SK-N-SH treated with all-trans-retinoic acid at 6 μM for 48 hours (cell line): ENCODE measurements around the gene POLG2.
A peak's percentile ranks its signal among the peaks of the same experiment; 100 is the strongest.

Source experiments
- ATAC-seq: fragments of 200-7000 bp; cut with Tn5 transposase; 3 replicates; pipeline ENCODE4 v1.9.1; 2020; ENCODE audit warnings: mild to moderate bottlenecking, moderate library complexity
- ARNTL ChIP-seq: fragments of 450-650 bp; formaldehyde crosslinking; IDR thresholded peaks from 2 replicates; pipeline ENCODE4 v1.5.0; 2020; ENCODE audit warnings: low read depth, mild to moderate bottlenecking, moderate library complexity, borderline replicate concordance
- BACH2 ChIP-seq: fragments of 250-450 bp; sonication (Bioruptor Pico); IDR thresholded peaks from 2 replicates; pipeline ENCODE4 v1.9.0; 2021; ENCODE audit warnings: mild to moderate bottlenecking, borderline replicate concordance
- CREB5 ChIP-seq: fragments of 250-450 bp; sonication (Bioruptor Pico); IDR thresholded peaks from 2 replicates; pipeline ENCODE4 v1.5.1; 2020; ENCODE audit warnings: low read depth, mild to moderate bottlenecking, moderate library complexity
- CSDC2 ChIP-seq: fragments of 250-450 bp; sonication (Bioruptor Pico); IDR thresholded peaks from 2 replicates; pipeline ENCODE4 v1.5.0; 2020; ENCODE audit warnings: mild to moderate bottlenecking, moderate library complexity
- CSRNP3 ChIP-seq: fragments of 250-450 bp; sonication (Bioruptor Pico); IDR thresholded peaks from 2 replicates; pipeline ENCODE4 v1.5.1; 2021; ENCODE audit warnings: mild to moderate bottlenecking, moderate library complexity
- ESRRG ChIP-seq: fragments of 250-450 bp; sonication (Bioruptor Pico); IDR thresholded peaks from 2 replicates; pipeline ENCODE4 v1.6.1; 2021; ENCODE audit warnings: mild to moderate bottlenecking
- GLIS3 ChIP-seq: fragments of 250-450 bp; sonication (Bioruptor Pico); IDR thresholded peaks from 2 replicates; pipeline ENCODE4 v1.5.0; 2020; ENCODE audit warnings: mild to moderate bottlenecking, moderate library complexity
- ISL1 ChIP-seq: fragments of 250-450 bp; sonication (Bioruptor Pico); IDR thresholded peaks from 2 replicates; pipeline ENCODE4 v2.1.2; 2022; ENCODE audit warnings: mild to moderate bottlenecking, moderate library complexity
- OSR1 ChIP-seq: fragments of 250-450 bp; sonication (Bioruptor Pico); IDR thresholded peaks from 2 replicates; pipeline ENCODE4 v1.8.0; 2022; ENCODE audit warnings: moderate library complexity, mild to moderate bottlenecking, inconsistent platforms
- PATZ1 ChIP-seq: fragments of 250-450 bp; sonication (Bioruptor Pico); IDR thresholded peaks from 2 replicates; pipeline ENCODE4 v1.8.0; 2020; ENCODE audit warnings: mild to moderate bottlenecking, moderate library complexity, borderline replicate concordance
- POU6F1 ChIP-seq: fragments of 250-450 bp; sonication (Bioruptor Pico); IDR thresholded peaks from 2 replicates; pipeline ENCODE4 v1.8.0; 2021; ENCODE audit warnings: low read depth, mild to moderate bottlenecking, moderate library complexity, borderline replicate concordance
- PPARA ChIP-seq: fragments of 250-450 bp; sonication (Bioruptor Pico); IDR thresholded peaks from 2 replicates; pipeline ENCODE4 v1.5.0; 2020; ENCODE audit warnings: mild to moderate bottlenecking, borderline replicate concordance
- RARB ChIP-seq: fragments of 250-450 bp; sonication (Bioruptor Pico); IDR thresholded peaks from 2 replicates; pipeline ENCODE4 v1.8.0; 2021; ENCODE audit warnings: mild to moderate bottlenecking, moderate library complexity
- SNAI2 ChIP-seq: fragments of 250-450 bp; sonication (Bioruptor Pico); IDR thresholded peaks from 2 replicates; pipeline ENCODE4 v1.5.0; 2020; ENCODE audit warnings: mild to moderate bottlenecking, moderate library complexity
- TCF4 ChIP-seq: fragments of 250-450 bp; sonication (Bioruptor Pico); IDR thresholded peaks from 2 replicates; pipeline ENCODE4 v1.8.0; 2021; ENCODE audit warnings: mild to moderate bottlenecking, moderate library complexity, borderline replicate concordance
- TOX ChIP-seq: fragments of 250-450 bp; sonication (Bioruptor Pico); IDR thresholded peaks from 2 replicates; pipeline ENCODE4 v1.8.0; 2021; ENCODE audit warnings: mild to moderate bottlenecking, moderate library complexity, borderline replicate concordance
- TSHZ2 ChIP-seq: fragments of 250-450 bp; sonication (Bioruptor Pico); IDR thresholded peaks from 2 replicates; pipeline ENCODE4 v1.5.0; 2020; ENCODE audit warnings: mild to moderate bottlenecking, moderate library complexity
- ZC3H10 ChIP-seq: fragments of 250-450 bp; sonication (Bioruptor Pico); IDR thresholded peaks from 2 replicates; pipeline ENCODE4 v1.5.1; 2021; ENCODE audit warnings: mild to moderate bottlenecking, moderate library complexity
- ZFP3 ChIP-seq: fragments of 250-450 bp; sonication (Bioruptor Pico); IDR thresholded peaks from 2 replicates; pipeline ENCODE4 v1.5.0; 2020; ENCODE audit warnings: mild to moderate bottlenecking, moderate library complexity
- ZFP30 ChIP-seq: fragments of 450-650 bp; formaldehyde crosslinking; IDR thresholded peaks from 2 replicates; pipeline ENCODE4 v1.5.0; 2022; ENCODE audit warnings: mild to moderate bottlenecking, moderate library complexity
- ZNF565 ChIP-seq: fragments of 450-650 bp; formaldehyde crosslinking; conservative IDR thresholded peaks from 2 replicates; pipeline ENCODE4 v1.5.0; 2020; ENCODE audit warnings: low read depth, mild to moderate bottlenecking, moderate library complexity
- ZNF70 ChIP-seq: fragments of 450-650 bp; formaldehyde crosslinking; IDR thresholded peaks from 2 replicates; pipeline ENCODE4 v1.5.0; 2020; ENCODE audit warnings: mild to moderate bottlenecking, moderate library complexity
- ZNF8 ChIP-seq: fragments of 450-650 bp; formaldehyde crosslinking; IDR thresholded peaks from 2 replicates; pipeline ENCODE4 v1.5.0; 2020; ENCODE audit warnings: mild to moderate bottlenecking, moderate library complexity

POLG2 gene

GRCh38 chr17:64496786-64497564, at the start of gene POLG2:
POLG2 (minus strand) TSS chr17:64497054; CDS start chr17:64496968, 86 bp downstream.
- ATAC-seq: peak; percentile 86
- TF ChIP-seq PATZ1 (CRISPR knock-in tag) (peak; percentile 95), CSDC2 (CRISPR knock-in tag) (no peak), ZNF70 (CRISPR knock-in tag) (peak; percentile 67; the same call in 1 of the 2 replicates), POU6F1 (CRISPR knock-in tag) (no peak; the same call in 1 of the 2 replicates), ARNTL (peak; percentile 94), ESRRG (peak; percentile 88), ZC3H10 (peak; percentile 93), PPARA (peak; percentile 78; the same call in 1 of the 2 replicates), ISL1 (CRISPR knock-in tag) (0 out of 2 replicates have a peak, but pooled peaks have one; percentile 30), OSR1 (CRISPR knock-in tag) (no peak), BACH2 (CRISPR knock-in tag) (no peak), ZNF565 (CRISPR knock-in tag) (peak; percentile 91), ZNF8 (CRISPR knock-in tag) (peak; percentile 77), CREB5 (CRISPR knock-in tag) (peak; percentile 98), TSHZ2 (CRISPR knock-in tag) (peak; percentile 32; the same call in 1 of the 2 replicates), ZFP30 (CRISPR knock-in tag) (peak; percentile 49), TOX (CRISPR knock-in tag) (peak; percentile 95), ZFP3 (CRISPR knock-in tag) (no peak; the same call in 1 of the 2 replicates), GLIS3 (peak; percentile 91), CSRNP3 (peak; percentile 99), TCF4 (CRISPR knock-in tag) (peak; percentile 57; the same call in 1 of the 2 replicates), SNAI2 (peak; percentile 60; the same call in 1 of the 2 replicates), RARB (CRISPR knock-in tag) (peak; percentile 93)

- no peak for ATAC-seq
- TF ChIP-seq CREB5 (CRISPR knock-in tag) (no peak), ISL1 (CRISPR knock-in tag) (no peak)
Observed at GRCh38 chr17:64544742-64545141, 47.9 kb upstream of the POLG2 start.
